Liver (tissue), 9 donors: ENCODE measurements around the gene ABCA6. TPM values are rescaled to one million over a fixed set of nuclear protein-coding genes. Genes with fewer than 3 reads are reported as not detected.
"Not testable (repeated sequence)": the region's sequence is repeated elsewhere in the genome, so short reads cannot be mapped to it uniquely, and the experiment has no call there.

ENCODE experiments used
- DNase-seq: peaks from one replicate; pipeline ENCODE4 v3.0.0-alpha.2; 2017; ENCODE audit warnings: low spot score
- H3K27ac ChIP-seq, 2 donors: one replicate each; pipeline ENCODE4 v1.7.0; 2013; ENCODE audit warnings: inconsistent platforms in 2 of 2, low read length in 2 of 2, control low read depth in 1 of 2, low read depth in 1 of 2, mild to moderate bottlenecking in 1 of 2
- H3K27me3 ChIP-seq, 4 donors: one replicate each; pipeline versions ENCODE4 v1.6.1 to v1.7.0; 2013; ENCODE audit warnings: low read length in 3 of 4, inconsistent platforms in 1 of 4, mild to moderate bottlenecking in 1 of 4, moderate library complexity in 1 of 4; ENCODE audit not compliant: control insufficient read depth in 4 of 4, insufficient read depth in 4 of 4
- H3K36me3 ChIP-seq, 4 donors: one replicate each; pipeline versions ENCODE4 v1.6.1 to v1.7.0; 2013; ENCODE audit warnings: low read length in 3 of 4, mild to moderate bottlenecking in 3 of 4, low read depth in 1 of 4, moderate library complexity in 1 of 4; ENCODE audit not compliant: control insufficient read depth in 4 of 4, insufficient read depth in 3 of 4
- H3K4me1 ChIP-seq, 4 donors: one replicate each; pipeline versions ENCODE4 v1.6.1 to v1.7.0; 2013; ENCODE audit warnings: low read length in 3 of 4, mild to moderate bottlenecking in 3 of 4, moderate library complexity in 1 of 4; ENCODE audit not compliant: control insufficient read depth in 4 of 4, insufficient read depth in 4 of 4
- H3K4me3 ChIP-seq, 3 donors: one replicate each; pipeline versions ENCODE4 v1.6.1 to v1.7.0; 2013; ENCODE audit warnings: low read length in 3 of 3, control low read depth in 1 of 3, low read depth in 1 of 3, mild to moderate bottlenecking in 1 of 3
- H3K9ac ChIP-seq, 2 donors: one replicate each; pipeline ENCODE4 v1.7.0; 2013; ENCODE audit warnings: low read length in 2 of 2, mild to moderate bottlenecking in 2 of 2, moderate library complexity in 2 of 2, control low read depth in 1 of 2, low read depth in 1 of 2
- H3K9me3 ChIP-seq, 4 donors: one replicate each; pipeline versions ENCODE4 v1.6.1 to v1.7.0; 2013; ENCODE audit warnings: low read length in 3 of 4; ENCODE audit not compliant: control insufficient read depth in 4 of 4
- ATF3 ChIP-seq: IDR thresholded peaks from 2 replicates; pipeline ENCODE4 v1.6.1; 2016; ENCODE audit warnings: antibody characterized with exemption
- CTCF ChIP-seq: fragments of 150-350 bp; IDR thresholded peaks from 2 replicates; pipeline ENCODE4 v1.5.1; 2017; ENCODE audit warnings: improper control_type of control experiment, low read depth, low read length; ENCODE audit not compliant: missing input control
- FOXA2 ChIP-seq: IDR thresholded peaks from 2 replicates; pipeline ENCODE4 v1.6.1; 2016; ENCODE audit warnings: antibody characterized with exemption
- GABPA ChIP-seq, 2 donors: IDR thresholded peaks in 1 of 2; conservative IDR thresholded peaks in 1 of 2; 2 replicates each; pipeline ENCODE4 v1.6.1; 2016; ENCODE audit warnings: antibody characterized with exemption in 2 of 2, mild to moderate bottlenecking in 1 of 2, moderate library complexity in 1 of 2
- HNF4A ChIP-seq, 2 donors: conservative IDR thresholded peaks; 2 replicates each; pipeline ENCODE4 v1.6.1; 2016; ENCODE audit warnings: antibody characterized with exemption in 2 of 2, mild to moderate bottlenecking in 2 of 2
- HNF4G ChIP-seq: IDR thresholded peaks from 2 replicates; pipeline ENCODE4 v1.6.1; 2016; ENCODE audit warnings: antibody characterized with exemption
- JUND ChIP-seq, 2 donors: IDR thresholded peaks; 2 replicates each; pipeline ENCODE4 v1.6.1; 2016; ENCODE audit warnings: antibody characterized with exemption in 2 of 2
- NR2F2 ChIP-seq: IDR thresholded peaks from 2 replicates; pipeline ENCODE4 v1.6.1; 2016; ENCODE audit warnings: antibody characterized with exemption
- REST ChIP-seq: IDR thresholded peaks from 2 replicates; pipeline ENCODE4 v1.6.1; 2016; ENCODE audit warnings: antibody characterized with exemption, mild to moderate bottlenecking
- TAF1 ChIP-seq: conservative IDR thresholded peaks from 2 replicates; pipeline ENCODE4 v1.6.1; 2016; ENCODE audit warnings: antibody characterized with exemption, mild to moderate bottlenecking
- polyA plus RNA-seq, 2 donors: library from polyadenylated mRNA; stranded (reverse) in 1 of 2; unstranded in 1 of 2; fragments of 200-250 nt in 1 of 2; fragments of >200 nt in 1 of 2; fragmentation: Nextera tagmentation in 1 of 2; extraction: Ambion mirVana in 1 of 2; gene quantifications; one replicate each; pipeline versions ENCODE4 v1.2.1 to v1.2.3, GENCODE V29; 2013 to 2015
- total RNA-seq, 2 donors: library from RNA; depleted of rRNA; stranded (reverse); fragments of >200 nt; gene quantifications; one replicate each; pipeline ENCODE4 v1.2.3, GENCODE V29; 2014
- donor health status: healthy.
- donor health status: healthy.
- donor health status: healthy.
- donor health status: healthy.
- donor health status: healthy.

Gene ABCA6
- total and polyA plus RNA-seq, 4 donors = 37.5 to 158 (median 47.5) TPM

GRCh38 chr17:69082696-69083095 is 59.0 kb downstream of the ABCA6 start (continued):
- TF ChIP-seq REST (no peak), TAF1 (no peak), HNF4G (no peak), HNF4A (conservative IDR thresholded peaks at IDR 0.05) (no peak), JUND (IDR thresholded peaks at IDR 0.05) (no peak), CTCF (no peak)

GRCh38 chr17:69078864-69079263 is 62.8 kb downstream of the ABCA6 start:
- no peak for DNase-seq
- peaks cover 0 to 12% (median 4%) of the 10 kb centered on the region in 4 donors for H3K9me3 ChIP-seq
- H3K27me3 ChIP-seq = no peaks in the 10 kb centered on the region
- H3K36me3 ChIP-seq = peaks cover 17 to 70% (median 58%) of the 10 kb centered on the region in 4 donors
- no peak overlapping the region for H3K4me3 ChIP-seq
- no peak overlapping the region for H3K27ac ChIP-seq
- H3K4me1 ChIP-seq = no peaks in the 10 kb centered on the region
- no peak for TF ChIP-seq ATF3
- H3K9ac ChIP-seq = no peak overlapping the region

- Histone ChIP-seq H3K36me3 (peaks cover 11 to 40% (median 30%) of the 10 kb centered on the region in 4 donors), H3K9me3 (peaks cover 0 to 6% (median under 1%) of the 10 kb centered on the region in 4 donors), H3K4me1 (no peaks in the 10 kb centered on the region), H3K4me3 (no peak overlapping the region), H3K27me3 (no peaks in the 10 kb centered on the region), H3K9ac (no peak overlapping the region), H3K27ac (no peak overlapping the region)
- TF ChIP-seq GABPA (IDR thresholded peaks at IDR 0.05 in 1 of 2, conservative IDR thresholded peaks at IDR 0.05 in 1 of 2) (no peak), NR2F2 (no peak), FOXA2 (no peak), CTCF (no peak)
- DNase-seq = no peak
These were observed 65.9 kb downstream of the ABCA6 start for GRCh38 chr17:69075823-69076222.

GRCh38 chr17:69073392-69073791 is 68.3 kb downstream of the ABCA6 start:
- not testable (repeated sequence) for H3K27me3 ChIP-seq, H3K27ac ChIP-seq, H3K4me1 ChIP-seq, H3K9me3 ChIP-seq, H3K9ac ChIP-seq, DNase-seq, H3K4me3 ChIP-seq
- peaks cover 5 to 19% (median 13%) of the 10 kb centered on the region in 4 donors for H3K36me3 ChIP-seq
